ENCODE measurements around the gene SLC35B1.

SLC35B1 gene

DNA sequence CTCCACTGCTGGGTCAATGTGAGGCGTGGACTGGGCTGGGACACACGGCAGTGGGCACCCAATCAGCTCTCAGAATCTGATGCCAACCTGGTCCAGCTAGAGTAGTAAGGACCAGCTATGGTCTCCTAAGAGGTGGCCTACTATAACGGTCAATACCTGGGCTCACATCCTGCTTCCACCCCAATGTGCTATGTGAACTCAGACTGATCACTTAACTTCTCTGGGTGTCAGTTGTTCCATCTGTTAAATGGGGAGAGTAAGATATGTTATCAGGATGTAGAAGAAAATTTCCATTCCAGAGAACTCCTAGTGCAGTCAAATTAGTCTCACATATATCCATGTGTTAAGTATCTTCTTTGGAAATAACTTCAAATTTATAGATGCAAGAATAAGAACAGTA lies 42.0 kb upstream of the SLC35B1 start:
- no peak overlapping the region for H3K4me3 ChIP-seq (replicated peaks; ENCODE audit: low read depth, low read length)

DNA sequence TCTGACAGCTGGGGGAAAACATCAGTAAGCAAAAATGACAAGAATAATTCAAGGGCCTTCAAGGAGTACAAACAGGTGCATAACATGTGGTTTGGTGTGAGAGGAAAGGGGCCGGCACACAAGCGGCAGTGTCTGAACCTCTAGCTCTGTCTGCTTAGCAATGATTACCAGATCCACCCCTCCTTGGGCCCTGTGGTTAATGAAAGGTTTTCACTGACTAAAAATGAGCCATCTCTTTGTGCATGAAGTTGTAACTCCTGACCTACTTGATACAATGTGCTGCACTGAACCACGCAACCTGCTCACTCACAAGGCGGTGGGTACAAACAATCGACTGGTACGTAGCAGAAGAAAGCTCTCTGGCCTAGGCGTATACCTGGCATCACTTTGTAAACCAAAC lies 41.0 kb upstream of the SLC35B1 start:
- no peak overlapping the region for H3K4me3 ChIP-seq (replicated peaks; ENCODE audit: low read depth, low read length)
- no peak for DNase-seq (ENCODE audit: extremely low read depth, low read depth)
- TF ChIP-seq, protein P1, sequence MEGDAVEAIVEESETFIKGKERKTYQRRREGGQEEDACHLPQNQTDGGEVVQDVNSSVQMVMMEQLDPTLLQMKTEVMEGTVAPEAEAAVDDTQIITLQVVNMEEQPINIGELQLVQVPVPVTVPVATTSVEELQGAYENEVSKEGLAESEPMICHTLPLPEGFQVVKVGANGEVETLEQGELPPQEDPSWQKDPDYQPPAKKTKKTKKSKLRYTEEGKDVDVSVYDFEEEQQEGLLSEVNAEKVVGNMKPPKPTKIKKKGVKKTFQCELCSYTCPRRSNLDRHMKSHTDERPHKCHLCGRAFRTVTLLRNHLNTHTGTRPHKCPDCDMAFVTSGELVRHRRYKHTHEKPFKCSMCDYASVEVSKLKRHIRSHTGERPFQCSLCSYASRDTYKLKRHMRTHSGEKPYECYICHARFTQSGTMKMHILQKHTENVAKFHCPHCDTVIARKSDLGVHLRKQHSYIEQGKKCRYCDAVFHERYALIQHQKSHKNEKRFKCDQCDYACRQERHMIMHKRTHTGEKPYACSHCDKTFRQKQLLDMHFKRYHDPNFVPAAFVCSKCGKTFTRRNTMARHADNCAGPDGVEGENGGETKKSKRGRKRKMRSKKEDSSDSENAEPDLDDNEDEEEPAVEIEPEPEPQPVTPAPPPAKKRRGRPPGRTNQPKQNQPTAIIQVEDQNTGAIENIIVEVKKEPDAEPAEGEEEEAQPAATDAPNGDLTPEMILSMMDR (IDR thresholded peaks at IDR 0.05; ENCODE audit: low read depth, low read length, missing control alignments) = no peak

More for the DNA sequence above, 42.0 kb upstream of the SLC35B1 start:
- TF ChIP-seq, protein P1 (IDR thresholded peaks at IDR 0.05; ENCODE audit: low read depth, low read length, missing control alignments) = no peak
- DNase-seq (ENCODE audit: extremely low read depth, low read depth) = no peak

DNA sequence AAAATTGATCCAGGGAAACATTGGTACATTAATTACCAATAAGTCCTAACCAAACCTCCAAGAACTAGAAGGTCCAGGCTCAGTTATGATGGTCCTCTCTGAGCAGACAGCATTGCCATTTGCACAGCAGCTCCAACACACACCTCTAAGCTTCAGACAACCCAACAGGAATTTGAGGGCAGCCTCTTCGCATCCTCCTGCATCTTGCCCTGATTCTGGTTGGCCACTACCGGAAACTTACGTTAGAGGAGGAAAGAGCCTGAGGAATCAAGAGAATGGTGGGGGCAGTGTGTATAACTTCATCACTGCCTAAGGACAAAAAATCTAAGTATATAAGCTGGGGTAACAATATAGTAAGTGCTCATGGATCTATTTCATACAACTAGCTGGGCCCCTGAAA lies 40.5 kb upstream of the SLC35B1 start:
- TF ChIP-seq, protein P1 (IDR thresholded peaks at IDR 0.05; ENCODE audit: low read depth, low read length, missing control alignments) = no peak
- no peak for DNase-seq (ENCODE audit: extremely low read depth, low read depth)
- no peak overlapping the region for H3K4me3 ChIP-seq (replicated peaks; ENCODE audit: low read depth, low read length)

DNA sequence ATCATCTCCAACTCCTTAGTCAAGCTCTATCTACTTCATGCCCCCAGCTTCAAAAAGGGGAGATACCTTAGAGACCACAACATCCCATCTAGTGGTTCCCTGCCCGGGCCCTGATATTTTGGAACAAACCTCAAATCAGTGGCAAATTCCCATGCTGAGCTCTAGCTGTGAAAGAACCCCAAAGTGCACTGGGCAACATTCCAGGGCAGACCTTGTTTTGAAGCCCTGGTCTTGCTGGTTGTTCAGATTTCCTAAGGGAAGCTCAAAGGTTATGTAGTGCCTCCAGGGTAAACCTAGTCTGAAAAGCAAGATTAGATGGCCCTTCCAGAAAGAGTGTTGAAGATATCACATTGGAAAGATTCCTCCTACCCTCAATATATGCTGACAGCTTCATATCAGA lies 39.9 kb upstream of the SLC35B1 start:
- no peak overlapping the region for H3K4me3 ChIP-seq (replicated peaks; ENCODE audit: low read depth, low read length)

DNA sequence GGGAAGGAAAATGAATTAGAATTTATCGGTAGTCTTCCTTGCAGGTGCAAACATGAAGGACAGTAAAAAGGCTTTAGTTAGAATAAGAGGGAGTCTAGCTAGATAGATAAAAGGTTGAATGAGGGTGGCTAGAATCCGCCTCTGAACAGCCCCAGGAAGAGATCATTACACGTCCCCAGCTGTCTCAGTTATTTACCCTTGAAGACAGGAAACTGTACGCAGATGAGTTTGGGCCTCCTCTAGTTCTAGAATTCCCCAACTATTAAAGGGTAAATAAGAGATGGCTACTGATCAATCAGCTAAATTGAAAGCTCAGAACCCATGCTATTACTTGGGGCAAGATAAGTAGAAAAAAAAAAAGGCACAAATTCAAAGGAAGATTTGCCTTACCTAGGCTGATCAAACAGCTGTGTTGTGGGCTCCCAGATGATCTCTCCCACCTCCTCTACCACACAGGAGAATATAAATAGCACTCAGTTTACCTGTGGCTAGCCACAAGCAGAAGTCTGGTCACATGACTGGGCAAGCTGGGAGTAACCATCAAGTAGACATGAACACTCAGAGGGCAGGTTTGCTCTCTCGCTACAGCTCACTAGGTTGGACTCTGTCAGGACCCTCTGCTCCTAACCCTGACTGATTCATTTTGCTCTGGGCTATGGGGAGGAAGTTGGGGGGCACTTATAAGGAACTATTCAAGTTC lies 39.2 kb upstream of the SLC35B1 start:
- DNase-seq (ENCODE audit: extremely low read depth, low read depth) = no peak
- no peak overlapping the region for H3K4me3 ChIP-seq (replicated peaks; ENCODE audit: low read depth, low read length)
- TF ChIP-seq, protein P1 (IDR thresholded peaks at IDR 0.05; ENCODE audit: low read depth, low read length, missing control alignments) = no peak

More for the DNA sequence above, 39.9 kb upstream of the SLC35B1 start:
- TF ChIP-seq, protein P1 (IDR thresholded peaks at IDR 0.05; ENCODE audit: low read depth, low read length, missing control alignments) = no peak
- DNase-seq (ENCODE audit: extremely low read depth, low read depth) = no peak

DNA sequence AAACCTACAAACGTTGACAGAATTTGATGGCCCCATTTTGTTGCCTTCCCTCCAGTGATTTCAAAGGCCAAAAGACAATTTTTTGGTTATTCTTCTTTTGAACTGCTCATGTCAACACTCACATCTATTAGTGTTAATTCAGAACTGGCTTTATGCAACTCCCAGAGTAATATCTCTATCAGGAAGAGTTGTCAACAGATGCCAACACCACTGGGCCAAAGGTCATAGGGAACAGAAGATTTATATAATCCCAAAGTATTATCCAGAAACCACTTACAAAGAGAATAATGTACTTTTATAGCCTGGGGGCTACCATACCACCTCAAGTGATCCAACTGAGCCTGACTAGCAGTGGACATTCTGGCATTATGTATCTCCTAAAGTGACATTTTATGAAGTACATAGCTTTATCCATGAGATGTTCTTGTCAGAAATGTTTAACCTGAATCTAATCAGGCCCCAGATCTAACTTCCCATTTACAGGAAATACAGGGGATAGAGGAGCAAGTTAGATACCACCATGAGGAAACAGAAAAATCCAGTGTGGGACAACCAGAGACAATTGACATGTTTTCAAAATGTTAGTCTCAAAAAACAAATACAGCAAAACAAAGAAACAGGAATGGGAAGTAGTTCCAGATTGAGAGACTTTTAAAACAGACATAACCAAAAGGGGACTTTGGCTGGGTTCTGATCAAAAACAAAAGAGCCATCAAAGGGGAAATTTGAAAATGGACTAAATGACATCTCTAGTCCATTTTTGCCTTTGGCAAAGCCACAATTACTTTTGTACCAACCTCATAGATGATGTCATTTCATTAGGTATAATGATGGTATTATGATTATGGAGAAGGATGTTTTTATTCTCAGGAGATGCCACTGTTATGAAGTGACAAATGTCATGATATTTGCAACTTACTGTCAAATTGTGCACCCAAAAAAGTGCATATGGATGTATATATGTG lies 37.7 kb upstream of the SLC35B1 start:
- no peak overlapping the region for H3K4me3 ChIP-seq (replicated peaks; ENCODE audit: low read depth, low read length)
- TF ChIP-seq, protein P1 (IDR thresholded peaks at IDR 0.05; ENCODE audit: low read depth, low read length, missing control alignments) = no peak
- no peak for DNase-seq (ENCODE audit: extremely low read depth, low read depth)

Measured in HFF-Myc (cell line).